ENCODE measurements around the gene SACM1L.
"Not testable (repeated sequence)": the region's sequence is repeated elsewhere in the genome, so short reads cannot be mapped to it uniquely, and the experiment has no call there.

The SACM1L gene

GRCh38 chr3:45741742-45742460 lies 52.7 kb downstream of the SACM1L start:
- DNase-seq (ENCODE audit: low read depth), result no peak

GRCh38 chr3:45742461-45743089 lies 53.4 kb downstream of the SACM1L start:
- DNase-seq (ENCODE audit: low read depth), result no peak

- DNase-seq (ENCODE audit: low read depth), result no peak
Observed at GRCh38 chr3:45746165-45746776, 57.1 kb downstream of the SACM1L start.

GRCh38 chr3:45746777-45747622 lies 57.8 kb downstream of the SACM1L start:
- DNase-seq (ENCODE audit: low read depth), result no peak

GRCh38 chr3:45748068-45748467 lies 58.9 kb downstream of the SACM1L start:
- DNase-seq (ENCODE audit: low read depth), result no peak

- not testable (repeated sequence) for DNase-seq (ENCODE audit: low read depth)
Observed at GRCh38 chr3:45749036-45749600, 59.9 kb downstream of the SACM1L start.

GRCh38 chr3:45749880-45750279 lies 60.7 kb downstream of the SACM1L start:
- no peak for DNase-seq (ENCODE audit: low read depth)

GRCh38 chr3:45751537-45752242 lies 62.5 kb downstream of the SACM1L start:
- no peak for DNase-seq (ENCODE audit: low read depth)

- no peak for DNase-seq (ENCODE audit: low read depth)
Observed at GRCh38 chr3:45753095-45753494, 63.9 kb downstream of the SACM1L start.

- no peak for DNase-seq (ENCODE audit: low read depth)
Observed at GRCh38 chr3:45754461-45754860, 65.3 kb downstream of the SACM1L start.

- no peak for DNase-seq (ENCODE audit: low read depth)
Observed at GRCh38 chr3:45756055-45756454, 66.9 kb downstream of the SACM1L start.

GRCh38 chr3:45757141-45757540 lies 67.9 kb downstream of the SACM1L start:
- not testable (repeated sequence) for DNase-seq (ENCODE audit: low read depth)

GRCh38 chr3:45758871-45759270 lies 69.7 kb downstream of the SACM1L start:
- DNase-seq (ENCODE audit: low read depth), result no peak

- no peak for DNase-seq (ENCODE audit: low read depth)
Observed at GRCh38 chr3:45759851-45760250, 70.7 kb downstream of the SACM1L start.

- DNase-seq (ENCODE audit: low read depth), result peak; percentile 13
Observed at GRCh38 chr3:45760878-45761711, 71.9 kb downstream of the SACM1L start.

- no peak for DNase-seq (ENCODE audit: low read depth)
Observed at GRCh38 chr3:45761831-45762230, 72.6 kb downstream of the SACM1L start.

- DNase-seq (ENCODE audit: low read depth), result no peak
Observed at GRCh38 chr3:45762647-45763302, 73.6 kb downstream of the SACM1L start.

- no peak for DNase-seq (ENCODE audit: low read depth)
Observed at GRCh38 chr3:45763303-45763675, 74.1 kb downstream of the SACM1L start.

GRCh38 chr3:45765266-45765851 lies 76.2 kb downstream of the SACM1L start:
- DNase-seq (ENCODE audit: low read depth), result no peak

- no peak for DNase-seq (ENCODE audit: low read depth)
Observed at GRCh38 chr3:45765958-45766357, 76.8 kb downstream of the SACM1L start.

Data from HS-5 (cell line).